HG03342 (cell line): ENCODE measurements around the gene ITGB1BP2.
"Not testable (repeated sequence)": the region's sequence is repeated elsewhere in the genome, so short reads cannot be mapped to it uniquely, and the experiment has no call there.

Source experiments
- ATAC-seq: cut with Tn5 transposase; IDR thresholded peaks from one replicate; pipeline ENCODE4 v1.9.1; 2021; ENCODE audit warnings: mild to moderate bottlenecking, moderate library complexity; ENCODE audit not compliant: unreplicated experiment

ITGB1BP2 gene

DNA sequence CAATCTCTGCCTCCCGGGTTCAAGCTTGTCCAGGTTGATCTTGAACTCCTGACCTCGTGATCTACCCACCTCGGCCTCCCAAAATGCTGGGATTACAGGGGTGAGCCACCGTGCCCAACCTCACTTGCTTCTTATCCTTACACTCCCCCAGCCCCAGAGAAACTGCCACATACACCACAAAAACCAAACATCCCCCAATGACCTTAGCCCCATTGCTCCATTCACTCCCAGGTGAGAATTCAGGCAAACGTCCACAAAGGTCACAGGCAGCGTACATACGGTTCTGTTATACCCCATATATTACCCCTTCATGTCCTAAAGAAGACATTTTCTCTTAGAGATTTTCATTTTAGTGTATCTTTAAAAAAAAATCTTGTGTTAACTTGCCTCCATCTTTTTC is 1.1 kb upstream of the ITGB1BP2 start:
- ATAC-seq = not testable (repeated sequence)

DNA sequence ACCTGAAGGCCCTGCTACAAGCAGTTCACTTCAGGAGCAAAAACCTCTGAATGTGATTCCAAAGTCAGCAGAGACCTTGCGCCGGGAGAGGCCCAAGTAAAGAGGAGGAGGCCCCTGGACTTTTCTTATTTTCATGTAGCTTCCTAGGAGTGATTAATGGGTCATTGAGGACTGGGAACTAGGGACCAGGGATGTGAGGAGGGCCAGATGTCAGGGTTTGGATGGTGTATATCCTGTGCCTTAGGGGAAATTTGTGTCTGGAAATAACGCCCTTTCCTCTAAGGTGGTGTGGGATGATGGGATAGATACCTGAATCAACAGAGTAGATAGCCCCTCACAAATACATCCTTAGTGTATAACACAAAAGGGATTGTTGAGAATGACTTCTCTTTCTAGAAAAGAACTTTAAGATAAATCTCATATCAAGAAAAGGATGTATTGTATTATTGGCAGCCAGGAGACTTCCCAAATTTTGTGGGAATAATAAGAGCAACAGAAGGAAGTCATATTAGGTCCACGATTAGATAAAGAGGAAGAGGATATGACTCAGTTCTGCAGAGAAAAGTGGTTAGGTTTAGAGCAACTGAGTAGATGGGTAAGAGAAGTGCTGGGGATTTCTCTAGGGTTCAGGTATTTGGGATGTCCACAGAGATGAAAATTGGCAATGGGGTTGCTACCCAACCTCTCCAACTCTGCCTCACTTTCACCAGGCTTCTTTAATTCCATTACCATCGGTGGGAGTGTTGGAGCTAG is 1.1 kb downstream of the ITGB1BP2 start:
- no peak for ATAC-seq

DNA sequence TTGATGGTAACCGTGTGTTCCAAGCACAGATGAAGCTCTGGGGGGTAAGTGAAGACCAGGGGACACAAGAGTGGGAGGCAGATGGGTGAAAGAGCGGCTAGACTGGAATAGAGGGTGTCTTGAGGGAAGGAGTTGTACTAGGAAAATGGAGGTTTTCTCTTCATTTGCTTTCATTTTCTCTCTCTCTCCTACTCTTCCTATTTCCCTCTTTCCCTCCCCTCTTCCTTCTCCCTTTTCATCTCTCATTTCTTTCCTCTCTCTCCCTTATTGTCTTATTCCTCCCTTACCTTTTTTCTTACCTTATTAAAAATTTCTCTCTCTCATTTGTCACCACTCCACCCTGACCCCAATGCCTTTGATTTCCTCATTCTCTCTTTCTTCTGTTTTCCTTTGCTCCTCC is 3.0 kb downstream of the ITGB1BP2 start:
- no peak for ATAC-seq

DNA sequence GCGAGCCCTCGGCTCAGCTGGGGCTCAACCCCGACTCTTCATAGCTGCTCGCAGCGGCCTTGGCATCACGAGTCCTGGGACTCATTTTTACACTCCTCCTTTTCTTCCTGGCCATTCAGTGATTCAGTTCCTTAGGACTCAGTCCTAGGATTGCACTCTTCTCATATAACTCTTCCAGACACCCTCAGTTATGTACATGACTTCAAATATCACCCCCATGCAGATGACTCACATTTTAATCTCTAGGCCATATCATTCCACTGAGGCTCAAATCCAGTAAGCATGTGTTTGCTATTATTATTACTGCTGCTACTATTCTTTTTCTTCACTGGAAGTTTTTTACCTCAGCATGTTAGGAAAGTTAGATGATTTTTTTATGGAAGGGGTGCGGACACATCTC is 14.4 kb downstream of the ITGB1BP2 start:
- ATAC-seq = no peak

DNA sequence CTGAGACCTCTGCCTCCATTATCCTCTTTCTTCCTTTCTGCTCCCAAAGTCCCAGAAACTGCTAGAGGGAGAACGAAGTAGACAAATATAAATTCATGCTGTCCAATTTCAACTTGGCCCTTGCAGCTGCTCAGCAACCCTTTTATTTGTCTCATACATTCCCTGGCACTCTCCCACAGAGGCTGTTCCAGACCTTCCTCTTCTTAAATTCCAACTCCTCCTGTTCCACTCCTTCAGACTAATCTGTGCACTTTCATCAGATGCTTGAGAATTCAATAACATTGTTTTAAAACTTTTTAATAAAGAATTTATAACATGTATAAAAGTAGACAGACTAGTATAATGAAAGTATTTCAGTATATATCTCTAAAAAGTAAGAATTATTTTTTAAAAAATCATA is 15.4 kb downstream of the ITGB1BP2 start:
- not testable (repeated sequence) for ATAC-seq

DNA sequence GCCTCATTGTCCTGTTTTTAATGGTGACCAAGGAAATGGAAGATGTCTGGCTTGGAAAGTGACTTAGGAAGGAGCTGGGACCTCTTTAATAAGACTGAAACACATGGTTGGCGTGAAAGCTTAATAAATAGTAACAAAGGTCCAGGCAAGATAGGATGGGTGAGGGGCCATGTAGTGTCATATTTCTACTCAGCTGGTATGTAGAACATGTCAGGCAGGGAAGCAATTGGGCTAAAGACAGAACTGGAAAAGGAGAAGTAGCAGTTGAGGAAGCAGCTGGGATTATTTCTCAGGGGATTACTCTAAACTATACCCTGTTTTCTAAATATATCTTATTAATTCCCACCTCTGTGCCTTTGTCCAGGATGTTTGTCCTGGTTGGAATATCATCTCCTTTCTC is 18.6 kb downstream of the ITGB1BP2 start:
- no peak for ATAC-seq

DNA sequence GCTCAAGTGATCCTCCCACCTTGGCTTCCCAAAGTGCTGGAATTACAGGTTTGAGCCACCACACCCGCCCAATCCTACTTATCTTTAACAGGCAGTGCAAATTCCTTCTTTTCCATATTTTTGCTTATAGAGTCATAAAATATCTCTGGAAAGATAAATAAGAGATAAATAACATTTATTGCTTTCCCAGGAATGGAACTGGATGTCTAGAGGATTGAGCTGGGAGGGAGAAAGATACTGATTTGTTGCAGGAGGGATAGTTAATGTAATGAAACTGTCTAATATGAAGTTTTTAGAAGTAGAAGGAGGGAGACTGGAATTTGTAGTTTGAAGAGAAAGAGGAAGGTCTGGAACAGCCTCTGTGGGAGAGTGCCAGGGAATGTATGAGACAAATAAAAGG is 20.2 kb downstream of the ITGB1BP2 start:
- no peak for ATAC-seq

DNA sequence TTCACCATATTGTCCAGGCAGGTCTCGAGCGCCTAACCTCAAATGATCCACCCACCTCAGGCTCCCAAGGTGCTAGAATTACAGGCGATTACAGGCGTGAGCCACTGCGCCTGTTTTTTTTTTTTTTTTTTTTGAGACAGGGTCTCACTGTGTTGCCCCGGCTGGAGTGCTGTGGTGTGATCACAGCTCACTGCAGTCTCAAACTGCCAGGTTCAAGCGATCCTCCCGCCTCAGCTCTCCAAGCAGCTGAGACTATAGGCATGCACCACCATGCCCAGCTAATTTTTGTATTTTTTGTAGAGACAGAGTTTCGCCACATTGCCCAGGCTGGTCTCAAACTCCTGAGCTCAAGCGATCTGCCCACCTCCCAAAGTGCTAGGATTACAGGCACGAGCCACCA is 22.9 kb downstream of the ITGB1BP2 start:
- not testable (repeated sequence) for ATAC-seq

DNA sequence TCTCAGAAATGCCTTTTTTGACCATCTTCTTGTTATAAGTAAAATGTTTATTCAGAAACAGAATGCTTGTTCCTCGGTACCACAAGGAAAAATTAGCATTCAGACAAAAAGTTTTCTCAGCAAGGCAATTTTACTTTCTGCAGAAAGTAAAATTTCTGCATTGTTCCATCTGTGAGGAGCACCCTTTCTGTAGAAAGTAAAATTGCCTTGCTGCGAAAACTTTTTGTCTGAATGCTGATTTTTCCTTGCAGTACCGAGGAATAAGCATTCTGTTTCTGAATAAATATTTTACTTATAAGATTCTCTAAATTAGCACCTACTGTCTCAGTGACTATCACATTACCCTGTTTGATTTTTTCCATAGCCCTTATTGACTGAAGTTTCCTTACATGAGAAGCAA is 24.8 kb downstream of the ITGB1BP2 start:
- no peak for ATAC-seq

DNA sequence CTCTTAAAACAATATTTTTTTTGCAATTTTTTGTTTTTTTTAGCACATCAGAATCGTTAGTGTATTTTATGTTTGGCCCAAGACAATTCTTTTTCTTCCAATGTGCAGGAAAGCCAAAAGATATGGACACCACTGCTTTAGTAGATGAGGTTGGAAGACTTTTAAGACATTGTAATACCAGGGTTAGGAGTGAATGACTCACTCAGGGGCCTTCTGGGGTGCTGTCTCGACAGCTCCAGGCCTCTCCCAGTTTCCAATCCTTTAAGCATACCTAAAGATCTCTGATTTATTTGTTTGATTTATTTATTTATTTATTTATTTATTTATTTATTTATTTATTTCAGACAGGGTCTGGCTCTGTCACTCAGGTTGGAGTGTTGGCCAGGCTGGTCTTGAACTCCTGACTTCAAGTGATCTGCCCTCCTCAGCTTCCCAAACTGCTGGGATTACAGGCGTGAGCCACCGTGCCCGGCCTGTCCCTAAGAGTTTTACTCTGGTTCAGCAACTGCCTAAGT is 47.7 kb downstream of the ITGB1BP2 start:
- ATAC-seq = not testable (repeated sequence)

DNA sequence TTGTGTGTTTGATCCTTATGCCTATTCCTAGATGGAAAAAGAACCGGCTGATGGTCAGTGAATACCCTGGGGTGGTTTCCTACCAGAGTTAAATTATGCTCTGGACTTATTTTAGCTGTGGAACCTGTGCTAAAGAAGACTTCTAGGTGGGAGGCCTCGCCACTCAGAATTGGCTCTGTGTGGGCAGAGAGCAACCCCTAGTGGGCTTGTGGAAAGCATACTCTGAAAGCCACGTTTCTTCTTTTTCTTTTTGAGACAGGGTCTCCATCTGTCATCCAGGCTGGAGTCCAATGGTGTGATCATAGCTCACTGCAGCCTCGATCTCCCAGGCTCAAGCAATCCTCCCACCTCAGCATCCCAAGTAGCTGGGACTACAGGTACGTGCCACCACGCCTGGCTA is 48.3 kb downstream of the ITGB1BP2 start:
- not testable (repeated sequence) for ATAC-seq

DNA sequence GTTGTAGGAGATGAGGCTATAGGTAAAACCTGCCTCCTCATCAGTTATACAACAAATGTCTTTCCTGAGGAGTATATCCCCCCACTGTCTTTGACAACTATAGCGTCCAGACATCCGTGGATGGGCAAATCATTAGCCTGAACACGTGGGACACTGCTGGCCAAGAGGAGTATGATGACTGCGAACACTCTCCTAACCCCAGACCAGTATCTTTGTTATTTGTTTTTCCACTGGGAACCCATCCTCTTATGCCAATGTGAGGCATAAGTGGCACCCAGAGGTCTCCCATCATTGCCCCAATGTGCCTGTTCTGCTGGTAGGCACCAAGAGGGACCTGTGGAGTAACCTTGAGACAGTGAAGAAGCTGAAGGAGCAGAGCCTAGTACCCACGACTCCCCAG is 50.9 kb downstream of the ITGB1BP2 start:
- not testable (repeated sequence) for ATAC-seq
